Activated CD8-positive, alpha-beta memory T cell treated with anti-CD3 and anti-CD28 coated beads for 1 hour (primary cell): ENCODE results near the gene GABBR2.

ENCODE experiments used
- DNase-seq, 2 donors: peaks; one replicate each; pipeline ENCODE4 v3.0.0-alpha.2; 2020; ENCODE audit warnings: low read depth in 1 of 2; ENCODE audit errors: extremely low read depth in 1 of 2

Gene GABBR2

DNA sequence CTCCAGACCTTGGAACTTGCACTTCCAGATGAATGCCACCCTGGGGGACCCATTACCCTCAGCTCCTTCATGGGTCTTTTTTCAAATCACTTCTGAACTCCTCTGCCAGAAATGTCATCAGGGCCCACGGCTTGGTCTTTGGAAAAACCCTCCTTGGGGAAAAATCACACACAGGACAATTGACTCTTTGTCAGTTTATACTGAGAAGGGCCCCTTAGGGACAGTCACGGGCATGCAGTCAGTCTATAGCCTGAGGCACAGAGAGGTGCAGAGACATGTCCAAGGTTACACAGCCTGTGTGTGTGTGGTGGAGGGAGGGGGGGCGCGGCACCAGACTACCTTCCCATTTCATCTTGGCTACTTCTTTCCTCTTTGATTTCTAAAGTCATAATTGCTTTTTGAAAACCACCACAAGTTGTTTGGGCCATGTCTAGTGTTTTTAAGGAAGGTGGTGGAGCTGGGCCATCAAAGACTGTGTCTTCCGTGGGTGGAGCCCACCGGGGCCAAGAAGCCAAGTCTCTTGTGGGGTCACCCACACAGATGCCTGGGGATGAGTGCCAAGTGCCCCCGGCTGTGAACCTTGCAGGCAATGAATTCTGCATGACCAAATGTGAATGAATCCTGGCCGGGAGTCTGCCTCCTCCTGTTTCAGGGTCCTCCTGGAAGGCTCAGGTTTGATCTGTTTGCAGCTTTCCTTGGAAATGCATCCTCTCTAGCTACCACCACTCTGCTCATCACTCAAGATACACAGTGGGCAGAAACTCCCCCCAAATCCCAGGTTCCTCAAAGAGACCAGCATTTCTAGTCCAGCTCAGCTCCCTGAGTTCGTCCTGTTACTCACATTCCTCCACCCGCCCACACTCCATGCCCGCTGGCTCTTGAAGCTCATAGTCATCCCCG lies 253.2 kb downstream of the GABBR2 start:
- no peak for DNase-seq

- DNase-seq, result no peak
These were observed 255.0 kb downstream of the GABBR2 start for GRCh38 chr9:98453589-98454311.

DNA sequence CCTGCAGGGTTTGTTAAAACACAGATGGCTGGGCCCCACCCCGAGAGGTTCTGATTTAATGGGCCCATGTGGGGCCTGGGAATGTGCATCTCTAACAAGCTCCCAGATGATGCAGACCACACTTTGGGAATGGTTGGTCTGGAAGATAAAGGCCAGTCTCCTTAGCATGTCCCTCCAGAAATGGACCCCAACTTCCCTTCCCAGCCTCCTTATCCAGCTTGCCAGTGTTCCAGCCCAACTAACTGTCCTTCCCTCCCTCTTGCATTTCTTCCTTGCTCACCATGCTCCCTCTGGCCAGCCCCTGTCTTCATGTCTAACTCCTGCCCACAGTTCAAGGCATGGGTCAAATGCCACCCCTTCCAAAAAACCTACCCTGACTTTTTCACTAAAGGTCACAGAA lies 257.2 kb downstream of the GABBR2 start:
- DNase-seq, result no peak

GRCh38 chr9:98450496-98450895 lies 258.2 kb downstream of the GABBR2 start:
- DNase-seq, result no peak

- no peak for DNase-seq
These were observed 258.9 kb downstream of the GABBR2 start for GRCh38 chr9:98449871-98450270.

GRCh38 chr9:98445576-98445975 lies 263.2 kb downstream of the GABBR2 start:
- no peak for DNase-seq

- DNase-seq, result no peak
These were observed 264.1 kb downstream of the GABBR2 start for GRCh38 chr9:98444601-98445000.

DNA sequence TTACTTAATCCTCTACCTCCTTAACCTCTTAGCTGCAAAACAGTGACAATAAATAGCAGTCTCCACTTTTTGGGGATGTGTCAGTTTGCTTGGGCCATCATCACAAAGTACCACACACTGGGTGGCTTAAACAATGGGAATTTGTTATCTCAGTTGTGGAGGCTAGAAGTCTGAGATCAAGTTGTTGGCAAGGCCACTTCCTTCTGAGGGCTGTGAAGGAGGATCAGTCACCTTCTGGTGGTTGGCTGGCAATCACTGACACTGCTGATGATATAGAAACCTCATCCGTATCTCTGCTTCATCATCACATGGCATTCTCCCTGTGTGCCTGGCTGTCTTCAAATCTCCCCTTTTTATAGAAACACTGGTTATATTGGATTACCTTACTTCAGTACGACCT lies 266.2 kb downstream of the GABBR2 start:
- no peak for DNase-seq

- DNase-seq, result no peak
These were observed 266.6 kb downstream of the GABBR2 start for GRCh38 chr9:98442114-98442513.

- no peak for DNase-seq
These were observed 270.1 kb downstream of the GABBR2 start for GRCh38 chr9:98438666-98439065.

GRCh38 chr9:98437458-98438034 lies 271.2 kb downstream of the GABBR2 start:
- no peak for DNase-seq

GRCh38 chr9:98432960-98433359 lies 275.8 kb downstream of the GABBR2 start:
- DNase-seq, result no peak

- no peak for DNase-seq
These were observed 276.6 kb downstream of the GABBR2 start for GRCh38 chr9:98432134-98432533.

GRCh38 chr9:98430535-98431292 lies 278.0 kb downstream of the GABBR2 start:
- DNase-seq, result no peak

DNA sequence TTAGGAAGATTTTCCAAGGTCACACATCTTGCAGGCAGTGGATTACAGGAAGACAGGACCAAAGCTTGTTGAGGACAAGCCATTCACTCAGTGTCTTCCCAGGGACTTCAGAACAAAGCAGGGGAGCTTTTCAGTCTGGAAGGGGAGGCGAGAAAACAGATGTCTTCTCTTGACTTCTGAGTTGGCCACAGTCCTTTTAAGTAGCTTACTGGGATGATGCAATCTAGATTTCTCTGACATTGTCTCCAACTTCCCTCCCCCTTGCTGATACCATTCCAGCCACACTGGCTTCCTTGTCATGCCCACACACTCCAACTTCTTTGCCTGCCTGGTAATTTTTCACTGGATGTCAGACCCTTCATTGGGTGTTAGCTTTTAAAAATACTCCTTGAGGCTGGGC lies 279.1 kb downstream of the GABBR2 start:
- no peak for DNase-seq

GRCh38 chr9:98428454-98428853 lies 280.3 kb downstream of the GABBR2 start:
- DNase-seq, result no peak

GRCh38 chr9:98427491-98427890 lies 281.2 kb downstream of the GABBR2 start:
- DNase-seq, result no peak

DNA sequence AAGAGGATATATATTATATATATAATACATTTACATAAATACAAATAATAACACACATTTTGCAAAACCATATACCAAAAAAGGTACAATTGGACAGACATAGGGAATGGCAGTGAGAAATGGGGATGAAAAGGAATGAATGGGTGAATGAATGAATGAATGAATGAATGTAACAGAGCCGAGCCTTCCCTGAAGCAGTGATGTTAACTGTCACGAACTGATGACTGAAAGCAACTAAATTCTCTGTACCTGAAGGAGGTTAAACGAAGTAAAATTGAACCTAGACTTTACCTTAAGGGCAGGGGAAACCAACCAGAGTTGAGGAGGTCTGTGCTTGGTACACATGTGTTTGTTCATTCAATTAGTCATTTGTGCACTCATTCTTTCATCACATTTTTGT lies 283.7 kb downstream of the GABBR2 start:
- no peak for DNase-seq

GRCh38 chr9:98419260-98419603 lies 289.5 kb downstream of the GABBR2 start:
- DNase-seq, result no peak

DNA sequence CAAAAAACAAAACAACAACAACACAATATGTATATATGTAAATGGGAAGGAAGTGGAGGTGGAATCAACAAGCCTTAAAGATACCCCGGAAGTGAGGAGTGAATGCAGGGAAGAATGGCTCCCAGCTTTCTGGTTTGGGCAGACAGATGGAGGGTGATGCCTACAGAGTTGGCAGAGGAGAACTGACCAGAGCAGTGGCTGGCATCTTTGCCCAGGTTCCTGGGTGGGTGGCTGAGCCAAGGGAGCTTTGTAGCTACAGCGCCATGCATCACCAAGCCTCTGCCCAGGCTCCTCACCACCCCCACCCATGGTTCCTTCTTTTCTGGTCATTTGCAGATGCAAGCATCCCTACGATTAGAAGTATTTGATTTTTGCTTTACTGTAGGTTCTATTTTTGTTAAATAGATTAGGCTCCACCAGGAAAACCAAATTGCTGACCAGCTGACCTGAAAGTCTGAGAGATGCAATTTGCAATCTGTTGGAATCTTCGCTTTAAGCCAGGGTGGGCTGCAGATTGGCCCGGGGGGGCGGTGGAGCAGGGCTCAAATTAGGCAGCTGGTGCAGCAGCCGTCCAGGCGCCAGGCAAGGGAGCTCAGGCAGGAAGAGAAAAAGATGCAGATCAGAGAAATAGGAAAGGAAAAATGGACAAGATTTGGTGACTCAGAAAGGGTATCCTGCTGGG lies 290.0 kb downstream of the GABBR2 start:
- no peak for DNase-seq
